ENCODE measurements around the gene P2RY6.

P2RY6 gene

DNA sequence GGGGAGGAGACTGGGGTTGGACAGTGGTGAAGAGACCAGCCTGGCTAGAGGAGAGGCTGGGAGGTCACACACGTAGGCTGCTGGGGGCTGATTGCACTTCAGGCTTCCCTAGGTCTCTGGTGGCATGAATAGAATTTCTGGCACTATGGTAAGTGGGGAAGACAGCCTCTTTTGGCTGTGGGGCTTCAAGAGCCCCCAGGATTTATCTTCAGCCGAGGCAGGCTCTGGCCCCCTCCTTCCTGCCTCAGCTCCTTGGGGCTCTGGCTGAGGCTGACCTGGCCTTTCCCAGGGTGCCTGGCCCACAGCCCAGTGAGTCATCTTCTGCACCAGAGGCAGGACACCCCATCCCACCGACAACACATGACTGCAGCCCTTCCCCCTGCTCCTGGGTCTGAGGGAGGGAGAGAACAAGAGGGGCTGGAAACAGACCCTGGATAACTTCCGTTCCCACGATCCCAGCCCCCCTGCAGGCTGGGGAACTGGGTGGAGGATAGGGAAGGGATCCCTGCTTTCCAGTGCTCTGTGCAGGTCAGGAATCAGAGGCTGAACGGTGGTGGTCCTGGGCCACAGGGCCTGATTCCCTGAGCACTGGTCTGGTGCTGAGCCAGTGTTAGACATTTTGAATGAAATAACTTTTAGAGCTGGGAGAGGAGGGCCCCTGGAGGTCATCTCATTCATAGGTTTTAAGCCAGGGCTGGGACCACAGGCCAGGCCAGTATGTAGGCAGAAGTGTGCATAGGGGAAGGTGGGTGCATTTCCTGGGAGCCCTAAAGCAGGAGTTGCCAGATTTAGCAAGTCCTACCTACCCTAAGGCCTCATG, 62.5 kb downstream of the P2RY6 start:
- peak overlapping the region; percentile 50 for H3K9ac ChIP-seq (ENCODE audit: low read depth, low read length, poor library complexity, severe bottlenecking)
- H4K20me1 ChIP-seq (ENCODE audit: insufficient read depth, low read length, poor library complexity, severe bottlenecking): no peaks in the 10 kb centered on the region
- no peaks in the 10 kb centered on the region for H3K9me2 ChIP-seq (replicated peaks; ENCODE audit: low read depth, low read length)
- H3K79me2 ChIP-seq (ENCODE audit: insufficient read depth, low read length): no peaks in the 10 kb centered on the region
- peak overlapping the region; percentile 29 for H3K4me3 ChIP-seq (ENCODE audit: low read length, poor library complexity, severe bottlenecking)
- H3K27me3 ChIP-seq (ENCODE audit: insufficient read depth, low read length, poor library complexity, severe bottlenecking): no peaks in the 10 kb centered on the region
- H3K4me1 ChIP-seq (ENCODE audit: insufficient read depth, low read length, poor library complexity, severe bottlenecking): peaks cover 21% of the 10 kb centered on the region
- no peaks in the 10 kb centered on the region for H3F3A ChIP-seq (ENCODE audit: low read depth)
- H3K4me2 ChIP-seq (ENCODE audit: low read depth, low read length, poor library complexity, severe bottlenecking): peak overlapping the region; percentile 62
- no peak for TF ChIP-seq EZH2phosphoT487 (IDR thresholded peaks at IDR 0.05; ENCODE audit: borderline replicate concordance)
- 0 out of 2 replicates have a peak overlapping the region, but pooled peaks have one; percentile 47 for H2AFZ ChIP-seq (ENCODE audit: low read length)
- H3K9me3 ChIP-seq (ENCODE audit: insufficient read depth, low read depth, low read length): no peaks in the 10 kb centered on the region
- no peaks in the 10 kb centered on the region for H3K36me3 ChIP-seq (ENCODE audit: insufficient read depth, low read length)

GRCh38 chr11:73335204-73335923, 63.2 kb downstream of the P2RY6 start:
- peak overlapping the region; percentile 50 for H3K9ac ChIP-seq (ENCODE audit: low read depth, low read length, poor library complexity, severe bottlenecking)
- H3K9me3 ChIP-seq (ENCODE audit: insufficient read depth, low read depth, low read length): no peaks in the 10 kb centered on the region
- no peaks in the 10 kb centered on the region for H4K20me1 ChIP-seq (ENCODE audit: insufficient read depth, low read length, poor library complexity, severe bottlenecking)
- no peaks in the 10 kb centered on the region for H3F3A ChIP-seq (ENCODE audit: low read depth)
- H3K27me3 ChIP-seq (ENCODE audit: insufficient read depth, low read length, poor library complexity, severe bottlenecking): no peaks in the 10 kb centered on the region
- H3K9me2 ChIP-seq (replicated peaks; ENCODE audit: low read depth, low read length): no peaks in the 10 kb centered on the region
- H3K4me3 ChIP-seq (ENCODE audit: low read length, poor library complexity, severe bottlenecking): peak overlapping the region; percentile 29
- H3K4me1 ChIP-seq (ENCODE audit: insufficient read depth, low read length, poor library complexity, severe bottlenecking): peaks cover 21% of the 10 kb centered on the region
- H3K36me3 ChIP-seq (ENCODE audit: insufficient read depth, low read length): no peaks in the 10 kb centered on the region
- TF ChIP-seq, protein P1, sequence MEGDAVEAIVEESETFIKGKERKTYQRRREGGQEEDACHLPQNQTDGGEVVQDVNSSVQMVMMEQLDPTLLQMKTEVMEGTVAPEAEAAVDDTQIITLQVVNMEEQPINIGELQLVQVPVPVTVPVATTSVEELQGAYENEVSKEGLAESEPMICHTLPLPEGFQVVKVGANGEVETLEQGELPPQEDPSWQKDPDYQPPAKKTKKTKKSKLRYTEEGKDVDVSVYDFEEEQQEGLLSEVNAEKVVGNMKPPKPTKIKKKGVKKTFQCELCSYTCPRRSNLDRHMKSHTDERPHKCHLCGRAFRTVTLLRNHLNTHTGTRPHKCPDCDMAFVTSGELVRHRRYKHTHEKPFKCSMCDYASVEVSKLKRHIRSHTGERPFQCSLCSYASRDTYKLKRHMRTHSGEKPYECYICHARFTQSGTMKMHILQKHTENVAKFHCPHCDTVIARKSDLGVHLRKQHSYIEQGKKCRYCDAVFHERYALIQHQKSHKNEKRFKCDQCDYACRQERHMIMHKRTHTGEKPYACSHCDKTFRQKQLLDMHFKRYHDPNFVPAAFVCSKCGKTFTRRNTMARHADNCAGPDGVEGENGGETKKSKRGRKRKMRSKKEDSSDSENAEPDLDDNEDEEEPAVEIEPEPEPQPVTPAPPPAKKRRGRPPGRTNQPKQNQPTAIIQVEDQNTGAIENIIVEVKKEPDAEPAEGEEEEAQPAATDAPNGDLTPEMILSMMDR (conservative IDR thresholded peaks at IDR 0.05; ENCODE audit: low read length): peak; percentile 99
- no peak for TF ChIP-seq EZH2phosphoT487 (IDR thresholded peaks at IDR 0.05; ENCODE audit: borderline replicate concordance)
- H3K79me2 ChIP-seq (ENCODE audit: insufficient read depth, low read length): no peaks in the 10 kb centered on the region
- H2AFZ ChIP-seq (ENCODE audit: low read length): peak overlapping the region; percentile 47; the same call in 1 of the 2 replicates
- peak overlapping the region; percentile 62 for H3K4me2 ChIP-seq (ENCODE audit: low read depth, low read length, poor library complexity, severe bottlenecking)

DNA sequence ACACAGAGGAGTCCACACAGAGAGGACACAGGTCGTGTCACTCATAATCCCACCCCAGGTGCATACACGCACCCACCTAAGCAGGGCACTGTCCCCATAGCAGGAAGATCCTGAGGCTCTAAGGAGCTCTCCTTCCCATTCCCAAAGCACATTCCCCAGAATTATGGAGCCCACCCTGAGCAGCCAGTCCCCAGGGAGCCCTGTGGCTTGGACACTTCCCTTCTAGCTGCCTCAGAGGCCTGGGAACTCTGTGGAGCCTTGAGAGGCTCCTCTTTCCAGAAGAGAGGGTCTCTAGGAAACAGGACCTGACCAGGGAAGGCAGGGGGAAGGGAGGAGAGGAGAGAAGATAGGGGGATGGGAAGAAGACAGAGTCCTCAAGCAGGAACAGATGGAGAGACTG, 65.7 kb downstream of the P2RY6 start:
- Histone ChIP-seq H3K4me3 (ENCODE audit: low read length, poor library complexity, severe bottlenecking) (no peak overlapping the region), H3K36me3 (ENCODE audit: insufficient read depth, low read length) (no peaks in the 10 kb centered on the region), H4K20me1 (ENCODE audit: insufficient read depth, low read length, poor library complexity, severe bottlenecking) (no peaks in the 10 kb centered on the region), H3K79me2 (ENCODE audit: insufficient read depth, low read length) (no peaks in the 10 kb centered on the region), H3K9me3 (ENCODE audit: insufficient read depth, low read depth, low read length) (no peaks in the 10 kb centered on the region), H3K27me3 (ENCODE audit: insufficient read depth, low read length, poor library complexity, severe bottlenecking) (no peaks in the 10 kb centered on the region), H2AFZ (ENCODE audit: low read length) (no peak overlapping the region), H3K4me2 (ENCODE audit: low read depth, low read length, poor library complexity, severe bottlenecking) (no peak overlapping the region), H3K9ac (ENCODE audit: low read depth, low read length, poor library complexity, severe bottlenecking) (no peak overlapping the region), H3K4me1 (ENCODE audit: insufficient read depth, low read length, poor library complexity, severe bottlenecking) (peaks cover 16% of the 10 kb centered on the region), H3K9me2 (replicated peaks; ENCODE audit: low read depth, low read length) (no peaks in the 10 kb centered on the region), H3F3A (ENCODE audit: low read depth) (no peaks in the 10 kb centered on the region)
- TF ChIP-seq, protein P1 (conservative IDR thresholded peaks at IDR 0.05; ENCODE audit: low read length): no peak
- TF ChIP-seq EZH2phosphoT487 (IDR thresholded peaks at IDR 0.05; ENCODE audit: borderline replicate concordance): no peak
